Activated CD4-positive, CD25-positive, alpha-beta regulatory T cell treated with anti-CD3 and anti-CD28 coated beads, Interleukin-2, amount 50 U/mL, for 24 hours (primary cell): Measurements from ENCODE around the gene EPHB1.
"Not testable (repeated sequence)": the region's sequence is repeated elsewhere in the genome, so short reads cannot be mapped to it uniquely, and the experiment has no call there.

Source experiments
- ATAC-seq, 2 donors: fragments of 150-1000 bp; cut with Tn5 transposase; one replicate each; pipeline ENCODE4 v1.10.0; 2021; ENCODE audit warnings: mild to moderate bottlenecking in 1 of 2, moderate library complexity in 1 of 2

Gene EPHB1

GRCh38 chr3:135229018-135229495, 434.0 kb downstream of the EPHB1 start:
- no peak for ATAC-seq

- ATAC-seq: no peak
Measured at GRCh38 chr3:135231737-135232136, 436.7 kb downstream of the EPHB1 start.

- no peak for ATAC-seq
Measured at GRCh38 chr3:135232226-135232625, 437.2 kb downstream of the EPHB1 start.

- not testable (repeated sequence) for ATAC-seq
Measured at GRCh38 chr3:135233476-135233875, 438.4 kb downstream of the EPHB1 start.

- ATAC-seq: no peak
Measured at GRCh38 chr3:135235541-135235940, 440.5 kb downstream of the EPHB1 start.

- no peak for ATAC-seq
Measured at GRCh38 chr3:135237371-135238143, 442.5 kb downstream of the EPHB1 start.

- no peak for ATAC-seq
Measured at GRCh38 chr3:135238236-135238830, 443.3 kb downstream of the EPHB1 start.

GRCh38 chr3:135238871-135239614, 444.0 kb downstream of the EPHB1 start:
- ATAC-seq: no peak

GRCh38 chr3:135239615-135239884, 444.5 kb downstream of the EPHB1 start:
- ATAC-seq: no peak

GRCh38 chr3:135240426-135240825, 445.4 kb downstream of the EPHB1 start:
- ATAC-seq: no peak

- no peak for ATAC-seq
Measured at GRCh38 chr3:135242285-135242684, 447.2 kb downstream of the EPHB1 start.

- no peak for ATAC-seq
Measured at GRCh38 chr3:135243616-135244015, 448.6 kb downstream of the EPHB1 start.

GRCh38 chr3:135246027-135246426, 451.0 kb downstream of the EPHB1 start:
- no peak for ATAC-seq

- ATAC-seq: no peak
Measured at GRCh38 chr3:135248213-135248612, 453.2 kb downstream of the EPHB1 start.

GRCh38 chr3:135249186-135249585, 454.1 kb downstream of the EPHB1 start:
- ATAC-seq: no peak

GRCh38 chr3:135258916-135259315, 463.9 kb downstream of the EPHB1 start:
- ATAC-seq: no peak

- ATAC-seq: no peak
Measured at GRCh38 chr3:135260025-135260424, 465.0 kb downstream of the EPHB1 start.

GRCh38 chr3:135261214-135261775, 466.2 kb downstream of the EPHB1 start:
- no peak for ATAC-seq

GRCh38 chr3:135261916-135262315, 466.9 kb downstream of the EPHB1 start:
- ATAC-seq: no peak

- no peak for ATAC-seq
Measured at GRCh38 chr3:135262441-135262840, 467.4 kb downstream of the EPHB1 start.

- no peak for ATAC-seq
Measured at GRCh38 chr3:135263331-135263730, 468.3 kb downstream of the EPHB1 start.

GRCh38 chr3:135267487-135267886, 472.4 kb downstream of the EPHB1 start:
- ATAC-seq: no peak

- ATAC-seq: no peak
Measured at GRCh38 chr3:135268941-135269532, 474.0 kb downstream of the EPHB1 start.
